SK-N-MC (cell line): ENCODE results near the gene ANKRD45.

Experiments
- EZH2 ChIP-seq: fragments of 200-600 bp; sonication (generic); IDR thresholded peaks from one replicate; pipeline ENCODE4 v1.6.1; 2017; ENCODE audit warnings: antibody characterized with exemption
- FOXP2 ChIP-seq: optimal IDR thresholded peaks from 2 replicates; pipeline ENCODE3; 2011; ENCODE audit warnings: mild to moderate bottlenecking, moderate library complexity; ENCODE audit not compliant: insufficient read depth; ENCODE audit errors: extremely low read length, control extremely low read depth
- POLR2AphosphoS5 ChIP-seq: IDR thresholded peaks from 2 replicates; pipeline ENCODE4 v1.6.1; 2012; ENCODE audit warnings: mild to moderate bottlenecking, low read depth, low read length, borderline replicate concordance

- no peak for TF ChIP-seq POLR2AphosphoS5
- no peak for TF ChIP-seq EZH2
- TF ChIP-seq FOXP2, result no peak
Observed at GRCh38 chr1:173648880-173649605, 20.6 kb downstream of the ANKRD45 start.
